ENCODE results near the gene TBC1D22A.
"Not testable (repeated sequence)": the region's sequence is repeated elsewhere in the genome, so short reads cannot be mapped to it uniquely, and the experiment has no call there.

Gene TBC1D22A

GRCh38 chr22:47114813-47115517 lies 352.5 kb downstream of the TBC1D22A start:
- Histone ChIP-seq H3K9me3 (replicated peaks in 1 of 11) (no peaks in the 10 kb centered on the region), H3K4me1 (peaks cover 0 to 33% (median 19%) of the 10 kb centered on the region in 10 experiments; a peak in 17 of 20 replicates), H3K4me2 (no peak overlapping the region), H3K27me3 (no peaks in the 10 kb centered on the region), H3K4me3 (no peak overlapping the region), H3K9ac (no peak overlapping the region), H3K36me3 (peaks cover 0 to 52% (median 17%) of the 10 kb centered on the region in 11 experiments; a peak in 11 of 22 replicates), H4K20me1 (peaks cover 0 to 37% (median 10%) of the 10 kb centered on the region in 11 experiments; a peak in 11 of 22 replicates), H3K27ac (no peak overlapping the region)
- no peak for TF ChIP-seq Cebpa-rat (IDR thresholded peaks at IDR 0.05)

GRCh38 chr22:47115518-47115890 lies 353.1 kb downstream of the TBC1D22A start:
- Histone ChIP-seq H3K4me2 (no peak overlapping the region), H3K4me3 (no peak overlapping the region), H3K27me3 (no peaks in the 10 kb centered on the region), H3K4me1 (peaks cover 0 to 33% (median 19%) of the 10 kb centered on the region in 10 experiments; a peak in 17 of 20 replicates), H4K20me1 (peaks cover 0 to 37% (median 9%) of the 10 kb centered on the region in 11 experiments; a peak in 11 of 22 replicates), H3K36me3 (peaks cover 0 to 51% (median 17%) of the 10 kb centered on the region in 11 experiments; a peak in 11 of 22 replicates), H3K9ac (no peak overlapping the region), H3K27ac (no peak overlapping the region), H3K9me3 (replicated peaks in 1 of 11) (no peaks in the 10 kb centered on the region)
- TF ChIP-seq Cebpa-rat (IDR thresholded peaks at IDR 0.05), result no peak

GRCh38 chr22:47115921-47116320 lies 353.5 kb downstream of the TBC1D22A start:
- H3K9ac ChIP-seq, result no peak overlapping the region
- H3K27ac ChIP-seq, result no peak overlapping the region
- H3K9me3 ChIP-seq (replicated peaks in 1 of 11), result no peaks in the 10 kb centered on the region
- no peaks in the 10 kb centered on the region for H3K27me3 ChIP-seq
- H3K4me1 ChIP-seq, result peaks cover 0 to 33% (median 19%) of the 10 kb centered on the region in 10 experiments; a peak in 17 of 20 replicates
- peaks cover 0 to 47% (median 17%) of the 10 kb centered on the region in 11 experiments; a peak in 11 of 22 replicates for H3K36me3 ChIP-seq
- no peak overlapping the region for H3K4me3 ChIP-seq
- no peak overlapping the region for H3K4me2 ChIP-seq
- TF ChIP-seq Cebpa-rat (IDR thresholded peaks at IDR 0.05), result no peak
- peaks cover 0 to 37% (median 8%) of the 10 kb centered on the region in 11 experiments; a peak in 11 of 22 replicates for H4K20me1 ChIP-seq

DNA sequence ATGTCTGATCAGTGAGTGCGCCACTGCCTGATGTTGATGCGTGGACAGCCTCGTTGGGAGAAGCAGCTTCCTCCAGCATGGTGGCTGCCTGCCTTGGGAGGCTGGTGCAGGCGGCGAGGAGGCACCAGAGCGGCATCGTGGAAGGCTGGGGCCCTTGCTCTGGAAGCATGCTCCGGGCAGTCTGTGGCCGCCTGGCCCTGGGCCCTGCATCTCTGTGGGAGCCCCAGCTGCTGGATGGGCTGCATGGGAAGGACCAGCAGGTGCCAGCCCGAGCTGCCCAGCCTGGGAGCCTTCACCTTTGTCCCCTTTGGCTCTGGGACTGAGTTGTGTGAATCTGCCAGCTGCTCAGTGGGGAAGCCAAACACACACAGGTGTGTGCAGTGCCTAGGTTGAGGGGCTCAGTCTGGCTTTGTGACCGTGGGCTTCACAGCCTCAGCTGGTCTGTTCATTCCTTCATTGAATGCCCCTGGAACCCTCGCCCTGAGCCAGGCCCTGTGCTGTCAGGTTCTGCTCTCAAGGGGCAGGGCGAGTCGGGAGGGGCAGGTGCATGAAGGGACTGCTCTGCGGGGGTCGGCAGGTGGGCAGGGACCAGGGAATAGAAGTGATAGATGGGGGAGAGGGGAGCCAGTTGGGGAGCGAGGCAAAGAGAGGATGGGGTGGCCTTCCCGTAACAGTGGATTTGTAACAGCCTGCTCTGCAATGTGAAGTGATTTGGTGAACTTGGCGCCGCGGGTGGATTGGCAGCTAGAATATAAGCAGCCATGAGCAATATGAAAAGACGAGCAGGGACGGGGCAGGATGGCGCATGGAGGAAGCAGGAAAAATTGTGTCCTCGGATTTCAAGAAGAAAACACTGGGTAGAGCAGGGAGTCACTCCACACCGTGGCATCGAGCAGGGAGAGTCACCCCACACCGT lies 354.2 kb downstream of the TBC1D22A start:
- H3K27ac ChIP-seq, result no peak overlapping the region
- H3K9ac ChIP-seq, result no peak overlapping the region
- no peaks in the 10 kb centered on the region for H3K27me3 ChIP-seq
- TF ChIP-seq Cebpa-rat (IDR thresholded peaks at IDR 0.05), result no peak
- no peak overlapping the region for H3K4me3 ChIP-seq
- no peaks in the 10 kb centered on the region for H3K9me3 ChIP-seq (replicated peaks in 1 of 11)
- peaks cover 0 to 39% (median 13%) of the 10 kb centered on the region in 11 experiments; a peak in 11 of 22 replicates for H3K36me3 ChIP-seq
- no peak overlapping the region for H3K4me2 ChIP-seq
- H4K20me1 ChIP-seq, result peaks cover 0 to 36% (median 7%) of the 10 kb centered on the region in 11 experiments; a peak in 11 of 22 replicates
- H3K4me1 ChIP-seq, result peaks cover 0 to 27% (median 18%) of the 10 kb centered on the region in 10 experiments; a peak in 17 of 20 replicates

- H4K20me1 ChIP-seq, result peaks cover 0 to 37% (median 6%) of the 10 kb centered on the region in 11 experiments; a peak in 10 of 22 replicates
Measured at GRCh38 chr22:47117442-47117841, 355.0 kb downstream of the TBC1D22A start.

GRCh38 chr22:47119181-47119580 lies 356.7 kb downstream of the TBC1D22A start:
- Histone ChIP-seq H3K9ac (no peak overlapping the region), H3K27me3 (no peaks in the 10 kb centered on the region), H4K20me1 (peaks cover 0 to 44% (median 2%) of the 10 kb centered on the region in 11 experiments; a peak in 9 of 22 replicates), H3K4me1 (peaks cover 0 to 11% (median 0%) of the 10 kb centered on the region in 10 experiments; a peak in 1 of 20 replicates), H3K9me3 (replicated peaks in 1 of 11) (no peaks in the 10 kb centered on the region), H3K36me3 (peaks cover 0 to 21% (median 0%) of the 10 kb centered on the region in 11 experiments; a peak in 6 of 22 replicates), H3K27ac (no peak overlapping the region), H3K4me3 (no peak overlapping the region), H3K4me2 (no peak overlapping the region)
- no peak for TF ChIP-seq Cebpa-rat (IDR thresholded peaks at IDR 0.05)

More at GRCh38 chr22:47117442-47117841, 355.0 kb downstream of the TBC1D22A start:
- Histone ChIP-seq H3K36me3 (peaks cover 0 to 32% (median 9%) of the 10 kb centered on the region in 11 experiments; a peak in 9 of 22 replicates), H3K4me1 (peaks cover 0 to 20% (median 11%) of the 10 kb centered on the region in 10 experiments; a peak in 16 of 20 replicates)
- H3K27ac ChIP-seq; H3K9me3 ChIP-seq (replicated peaks in 1 of 11); H3K27me3 ChIP-seq; H3K9ac ChIP-seq; H3K4me3 ChIP-seq; H3K4me2 ChIP-seq: not testable (repeated sequence)

- no peak overlapping the region for H3K4me2 ChIP-seq
- no peak overlapping the region for H3K9ac ChIP-seq
- peaks cover 0 to 56% (median 7%) of the 10 kb centered on the region in 11 experiments; a peak in 10 of 22 replicates for H4K20me1 ChIP-seq
- TF ChIP-seq Cebpa-rat (IDR thresholded peaks at IDR 0.05), result no peak
- H3K36me3 ChIP-seq, result peaks cover 0 to 21% (median 0%) of the 10 kb centered on the region in 11 experiments; a peak in 6 of 22 replicates
- H3K4me1 ChIP-seq, result peaks cover 0 to 11% (median 0%) of the 10 kb centered on the region in 10 experiments; a peak in 1 of 20 replicates
- no peak overlapping the region for H3K27ac ChIP-seq
- no peaks in the 10 kb centered on the region for H3K27me3 ChIP-seq
- no peaks in the 10 kb centered on the region for H3K9me3 ChIP-seq (replicated peaks in 1 of 11)
- H3K4me3 ChIP-seq, result no peak overlapping the region
Measured at GRCh38 chr22:47120399-47120798, 357.9 kb downstream of the TBC1D22A start.

DNA sequence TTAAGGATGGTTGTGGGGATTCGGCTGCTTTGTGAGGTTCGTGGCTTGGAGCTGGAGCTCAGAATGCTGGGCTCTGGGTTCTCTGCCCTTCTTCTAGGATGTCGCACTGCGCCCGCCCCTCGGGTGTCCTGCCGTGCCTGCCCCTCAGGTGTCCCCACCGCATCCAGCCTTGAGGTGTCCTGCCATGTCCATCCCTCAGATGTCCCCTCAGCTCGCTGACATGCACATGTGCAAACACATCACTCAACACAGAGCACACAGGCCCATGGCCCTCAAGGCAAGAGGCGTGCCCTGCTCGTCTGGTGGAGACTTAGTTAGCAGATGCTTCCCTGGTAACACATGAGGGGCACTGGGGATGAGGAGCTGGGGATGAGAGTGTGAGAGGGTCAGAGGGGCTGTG lies 359.3 kb downstream of the TBC1D22A start:
- peaks cover 0 to 11% (median 0%) of the 10 kb centered on the region in 10 experiments; a peak in 1 of 20 replicates for H3K4me1 ChIP-seq
- H3K4me2 ChIP-seq, result no peak overlapping the region
- H3K9ac ChIP-seq, result no peak overlapping the region
- peaks cover 0 to 59% (median 10%) of the 10 kb centered on the region in 11 experiments; a peak in 12 of 22 replicates for H4K20me1 ChIP-seq
- H3K9me3 ChIP-seq (replicated peaks in 1 of 11), result no peaks in the 10 kb centered on the region
- H3K27me3 ChIP-seq, result no peaks in the 10 kb centered on the region
- H3K27ac ChIP-seq, result no peak overlapping the region
- no peak overlapping the region for H3K4me3 ChIP-seq
- TF ChIP-seq Cebpa-rat (IDR thresholded peaks at IDR 0.05), result no peak
- peaks cover 0 to 11% (median 0%) of the 10 kb centered on the region in 11 experiments; a peak in 5 of 22 replicates for H3K36me3 ChIP-seq
